ENCODE data around the gene LIPE.

DNA sequence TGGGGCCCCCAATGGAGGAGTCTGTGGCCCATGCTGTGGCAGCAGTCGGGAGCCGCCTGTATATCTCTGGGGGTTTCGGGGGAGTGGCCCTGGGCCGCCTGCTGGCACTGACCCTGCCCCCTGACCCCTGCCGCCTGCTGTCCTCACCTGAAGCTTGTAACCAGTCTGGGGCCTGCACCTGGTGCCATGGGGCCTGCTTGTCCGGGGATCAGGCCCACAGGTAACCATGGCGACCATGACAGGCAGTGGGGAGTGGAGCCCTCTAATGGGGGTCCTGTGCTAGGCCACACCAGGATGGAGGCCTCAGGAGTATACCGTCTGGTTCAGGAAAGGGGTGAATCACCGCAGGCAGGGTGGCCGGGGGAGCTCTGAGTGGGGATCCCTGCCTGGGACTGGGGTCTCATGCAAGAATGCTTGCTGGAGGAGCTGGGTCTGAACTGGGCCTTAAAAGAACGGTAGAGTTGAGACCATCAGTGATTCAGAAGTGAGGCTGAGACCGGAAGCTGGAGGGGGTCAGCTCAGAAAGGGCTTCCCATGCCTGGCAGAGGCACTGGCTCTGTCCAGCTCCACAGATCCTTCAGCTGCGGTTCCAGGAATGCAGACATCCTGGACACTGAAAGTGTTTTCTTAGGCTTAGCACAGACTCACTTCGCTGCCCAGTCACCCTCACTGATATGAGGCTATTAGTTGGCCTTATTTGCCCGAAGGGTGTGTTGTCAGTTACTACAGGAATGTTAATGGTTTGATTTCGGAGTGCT is 66.2 kb downstream of the LIPE start:
- TF ChIP-seq POLR2A (IDR thresholded peaks at IDR 0.05): no peak
- TF ChIP-seq, protein P1, sequence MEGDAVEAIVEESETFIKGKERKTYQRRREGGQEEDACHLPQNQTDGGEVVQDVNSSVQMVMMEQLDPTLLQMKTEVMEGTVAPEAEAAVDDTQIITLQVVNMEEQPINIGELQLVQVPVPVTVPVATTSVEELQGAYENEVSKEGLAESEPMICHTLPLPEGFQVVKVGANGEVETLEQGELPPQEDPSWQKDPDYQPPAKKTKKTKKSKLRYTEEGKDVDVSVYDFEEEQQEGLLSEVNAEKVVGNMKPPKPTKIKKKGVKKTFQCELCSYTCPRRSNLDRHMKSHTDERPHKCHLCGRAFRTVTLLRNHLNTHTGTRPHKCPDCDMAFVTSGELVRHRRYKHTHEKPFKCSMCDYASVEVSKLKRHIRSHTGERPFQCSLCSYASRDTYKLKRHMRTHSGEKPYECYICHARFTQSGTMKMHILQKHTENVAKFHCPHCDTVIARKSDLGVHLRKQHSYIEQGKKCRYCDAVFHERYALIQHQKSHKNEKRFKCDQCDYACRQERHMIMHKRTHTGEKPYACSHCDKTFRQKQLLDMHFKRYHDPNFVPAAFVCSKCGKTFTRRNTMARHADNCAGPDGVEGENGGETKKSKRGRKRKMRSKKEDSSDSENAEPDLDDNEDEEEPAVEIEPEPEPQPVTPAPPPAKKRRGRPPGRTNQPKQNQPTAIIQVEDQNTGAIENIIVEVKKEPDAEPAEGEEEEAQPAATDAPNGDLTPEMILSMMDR (IDR thresholded peaks at IDR 0.05): no peak

Measured in adrenal gland (tissue), 5 donors.